ENCODE results near the gene ZNF564. TPM values are rescaled to one million over a fixed set of nuclear protein-coding genes. Genes with fewer than 3 reads are reported as not detected.
A peak's percentile ranks its signal among the peaks of the same experiment; 100 is the strongest.
"Not testable (repeated sequence)": the region's sequence is repeated elsewhere in the genome, so short reads cannot be mapped to it uniquely, and the experiment has no call there.

Gene ZNF564
- polyA plus RNA-seq (ENCODE audit: insufficient read length), result 4.6 TPM

GRCh38 chr19:12551060-12551832, at the start of gene ZNF564:
Gene ZNF564 (minus strand): TSS chr19:12551482. CDS start chr19:12551332, 150 bp downstream.
- DNase-seq (ENCODE audit: low read depth), result peak; percentile 99

GRCh38 chr19:12597594-12597993, 46.3 kb upstream of the ZNF564 start:
- no peak for DNase-seq (ENCODE audit: low read depth)

- DNase-seq (ENCODE audit: low read depth), result no peak
These were observed 45.8 kb upstream of the ZNF564 start for GRCh38 chr19:12596927-12597548.

- no peak for DNase-seq (ENCODE audit: low read depth)
These were observed 45.2 kb upstream of the ZNF564 start for GRCh38 chr19:12596485-12596884.

- no peak for DNase-seq (ENCODE audit: low read depth)
These were observed 29.8 kb upstream of the ZNF564 start for GRCh38 chr19:12581100-12581499.

- no peak for DNase-seq (ENCODE audit: low read depth)
These were observed 29.0 kb upstream of the ZNF564 start for GRCh38 chr19:12580180-12580694.

GRCh38 chr19:12578641-12579040, 27.4 kb upstream of the ZNF564 start:
- no peak for DNase-seq (ENCODE audit: low read depth)

GRCh38 chr19:12574036-12574435, 22.8 kb upstream of the ZNF564 start:
- no peak for DNase-seq (ENCODE audit: low read depth)

GRCh38 chr19:12567951-12568350, 16.7 kb upstream of the ZNF564 start:
- DNase-seq (ENCODE audit: low read depth), result no peak

- DNase-seq (ENCODE audit: low read depth), result not testable (repeated sequence)
These were observed 15.1 kb upstream of the ZNF564 start for GRCh38 chr19:12566380-12566779.

- peak; percentile 34 for DNase-seq (ENCODE audit: low read depth)
These were observed 12.9 kb upstream of the ZNF564 start for GRCh38 chr19:12564016-12564664.

- no peak for DNase-seq (ENCODE audit: low read depth)
These were observed 4.2 kb upstream of the ZNF564 start for GRCh38 chr19:12555456-12555930.

GRCh38 chr19:12546903-12547302, 4.4 kb downstream of the ZNF564 start:
- no peak for DNase-seq (ENCODE audit: low read depth)

- no peak for DNase-seq (ENCODE audit: low read depth)
These were observed 5.2 kb downstream of the ZNF564 start for GRCh38 chr19:12546068-12546467.

- no peak for DNase-seq (ENCODE audit: low read depth)
These were observed 6.0 kb downstream of the ZNF564 start for GRCh38 chr19:12545267-12545666.

- no peak for DNase-seq (ENCODE audit: low read depth)
These were observed 6.8 kb downstream of the ZNF564 start for GRCh38 chr19:12544401-12544876.

- DNase-seq (ENCODE audit: low read depth), result no peak
These were observed 7.4 kb downstream of the ZNF564 start for GRCh38 chr19:12543855-12544254.

GRCh38 chr19:12527034-12527836, 24.0 kb downstream of the ZNF564 start:
- no peak for DNase-seq (ENCODE audit: low read depth)

GRCh38 chr19:12526542-12526941, 24.7 kb downstream of the ZNF564 start:
- DNase-seq (ENCODE audit: low read depth), result no peak

- no peak for DNase-seq (ENCODE audit: low read depth)
These were observed 29.3 kb downstream of the ZNF564 start for GRCh38 chr19:12521996-12522395.

- DNase-seq (ENCODE audit: low read depth), result no peak
These were observed 37.7 kb downstream of the ZNF564 start for GRCh38 chr19:12513531-12514061.
